T47D (cell line): ENCODE results near the gene ZNF710.

ENCODE experiments used
- DNase-seq, 2 experiments: peaks; one replicate each; pipeline versions ENCODE4 v3.0.0 to v3.0.0-alpha.2; 2011 to 2012; ENCODE audit warnings: low read depth in 1 of 2, low spot score in 1 of 2
- JUND ChIP-seq: IDR thresholded peaks from 2 replicates; pipeline ENCODE4 v1.6.1; 2012; ENCODE audit warnings: low read depth
- in situ Hi-C: cut with HindIII; loops from 2 replicates; pipeline ENCODE4 v1.10.0; 2016; ENCODE audit warnings: low sequenced_read_pairs, low pct_unique_long_range_greater_than_20kb

ZNF710 gene

GRCh38 chr15:90015294-90015693, 14.2 kb downstream of the ZNF710 start:
- in situ Hi-C loops = no loop called here
- no peak for TF ChIP-seq JUND

GRCh38 chr15:90015749-90016148, 14.6 kb downstream of the ZNF710 start:
- in situ Hi-C loops = no loop called here

More at GRCh38 chr15:90015294-90015693, 14.2 kb downstream of the ZNF710 start:
- DNase-seq = no peak

GRCh38 chr15:90016721-90017120, 15.6 kb downstream of the ZNF710 start:
- no peak for DNase-seq
- no peak for TF ChIP-seq JUND
- in situ Hi-C loops = no loop called here

More at GRCh38 chr15:90015749-90016148, 14.6 kb downstream of the ZNF710 start:
- DNase-seq = no peak
- TF ChIP-seq JUND = no peak

- no peak for TF ChIP-seq JUND
- in situ Hi-C loops = no loop called here
- no peak for DNase-seq
These were observed 17.2 kb downstream of the ZNF710 start for GRCh38 chr15:90018216-90018831.

GRCh38 chr15:90019611-90020010, 18.5 kb downstream of the ZNF710 start:
- in situ Hi-C loops = no loop called here
- TF ChIP-seq JUND = no peak
- DNase-seq = no peak

- TF ChIP-seq JUND = no peak
- in situ Hi-C loops = no loop called here
- DNase-seq = no peak
These were observed 19.1 kb downstream of the ZNF710 start for GRCh38 chr15:90020021-90020735.

- in situ Hi-C loops = no loop called here
These were observed 19.9 kb downstream of the ZNF710 start for GRCh38 chr15:90020936-90021507.

GRCh38 chr15:90022345-90022744, 21.2 kb downstream of the ZNF710 start:
- no peak for TF ChIP-seq JUND
- DNase-seq = no peak
- in situ Hi-C loops = no loop called here

More at GRCh38 chr15:90020936-90021507, 19.9 kb downstream of the ZNF710 start:
- no peak for TF ChIP-seq JUND
- DNase-seq = no peak

GRCh38 chr15:90022905-90023700, 22.0 kb downstream of the ZNF710 start:
- no peak for DNase-seq
- in situ Hi-C loops = no loop called here
- no peak for TF ChIP-seq JUND

GRCh38 chr15:90024406-90024805, 23.3 kb downstream of the ZNF710 start:
- no peak for DNase-seq
- in situ Hi-C loops = no loop called here
- no peak for TF ChIP-seq JUND

- in situ Hi-C loops = no loop called here
- no peak for DNase-seq
- TF ChIP-seq JUND = no peak
These were observed 24.4 kb downstream of the ZNF710 start for GRCh38 chr15:90025489-90026033.

GRCh38 chr15:90028376-90028944, 27.3 kb downstream of the ZNF710 start:
- in situ Hi-C loops = no loop called here
- no peak for DNase-seq
- TF ChIP-seq JUND = no peak
